ENCODE measurements around the gene ZBTB12. TPM values are rescaled to one million over a fixed set of nuclear protein-coding genes. Genes with fewer than 3 reads are reported as not detected.

Gene ZBTB12
- polyA plus RNA-seq, 1 donor (not counting 4 experiments of a cell fraction or from before 2014, with no cell fraction given), result 0.64 TPM

DNA sequence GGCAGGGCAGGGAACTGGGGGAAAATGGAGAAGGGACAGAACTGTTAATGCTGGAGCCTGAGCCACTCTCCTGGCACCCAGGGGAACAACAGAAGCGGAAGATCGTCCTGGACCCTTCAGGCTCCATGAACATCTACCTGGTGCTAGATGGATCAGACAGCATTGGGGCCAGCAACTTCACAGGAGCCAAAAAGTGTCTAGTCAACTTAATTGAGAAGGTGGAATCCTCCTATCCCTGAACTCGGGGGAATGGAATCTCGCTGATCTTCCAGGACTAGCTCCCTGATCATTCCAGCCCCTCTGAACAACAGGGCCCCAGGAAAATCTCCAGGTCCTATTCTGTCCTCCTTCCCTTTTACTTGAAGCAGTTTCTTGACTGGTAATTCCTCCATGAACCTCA, 46.0 kb upstream of the ZBTB12 start:
- H3K4me2 ChIP-seq (ENCODE audit: control insufficient read depth, extremely low read depth, insufficient read depth, low read depth, low read length), result no peak overlapping the region
- TF ChIP-seq, protein P1, sequence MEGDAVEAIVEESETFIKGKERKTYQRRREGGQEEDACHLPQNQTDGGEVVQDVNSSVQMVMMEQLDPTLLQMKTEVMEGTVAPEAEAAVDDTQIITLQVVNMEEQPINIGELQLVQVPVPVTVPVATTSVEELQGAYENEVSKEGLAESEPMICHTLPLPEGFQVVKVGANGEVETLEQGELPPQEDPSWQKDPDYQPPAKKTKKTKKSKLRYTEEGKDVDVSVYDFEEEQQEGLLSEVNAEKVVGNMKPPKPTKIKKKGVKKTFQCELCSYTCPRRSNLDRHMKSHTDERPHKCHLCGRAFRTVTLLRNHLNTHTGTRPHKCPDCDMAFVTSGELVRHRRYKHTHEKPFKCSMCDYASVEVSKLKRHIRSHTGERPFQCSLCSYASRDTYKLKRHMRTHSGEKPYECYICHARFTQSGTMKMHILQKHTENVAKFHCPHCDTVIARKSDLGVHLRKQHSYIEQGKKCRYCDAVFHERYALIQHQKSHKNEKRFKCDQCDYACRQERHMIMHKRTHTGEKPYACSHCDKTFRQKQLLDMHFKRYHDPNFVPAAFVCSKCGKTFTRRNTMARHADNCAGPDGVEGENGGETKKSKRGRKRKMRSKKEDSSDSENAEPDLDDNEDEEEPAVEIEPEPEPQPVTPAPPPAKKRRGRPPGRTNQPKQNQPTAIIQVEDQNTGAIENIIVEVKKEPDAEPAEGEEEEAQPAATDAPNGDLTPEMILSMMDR (optimal IDR thresholded peaks at IDR 0.05 in 1 of 3, IDR thresholded peaks at IDR 0.05 in 1 of 3, conservative IDR thresholded peaks at IDR 0.05 in 1 of 3; ENCODE audit: extremely low read depth in 1 of 3, insufficient read depth in 2 of 3, low read length in 3 of 3), result no peak
- no peak for TF ChIP-seq EZH2 (IDR thresholded peaks at IDR 0.05; ENCODE audit: low read length)
- no peak for DNase-seq (ENCODE audit: low read depth, low spot score)

DNA sequence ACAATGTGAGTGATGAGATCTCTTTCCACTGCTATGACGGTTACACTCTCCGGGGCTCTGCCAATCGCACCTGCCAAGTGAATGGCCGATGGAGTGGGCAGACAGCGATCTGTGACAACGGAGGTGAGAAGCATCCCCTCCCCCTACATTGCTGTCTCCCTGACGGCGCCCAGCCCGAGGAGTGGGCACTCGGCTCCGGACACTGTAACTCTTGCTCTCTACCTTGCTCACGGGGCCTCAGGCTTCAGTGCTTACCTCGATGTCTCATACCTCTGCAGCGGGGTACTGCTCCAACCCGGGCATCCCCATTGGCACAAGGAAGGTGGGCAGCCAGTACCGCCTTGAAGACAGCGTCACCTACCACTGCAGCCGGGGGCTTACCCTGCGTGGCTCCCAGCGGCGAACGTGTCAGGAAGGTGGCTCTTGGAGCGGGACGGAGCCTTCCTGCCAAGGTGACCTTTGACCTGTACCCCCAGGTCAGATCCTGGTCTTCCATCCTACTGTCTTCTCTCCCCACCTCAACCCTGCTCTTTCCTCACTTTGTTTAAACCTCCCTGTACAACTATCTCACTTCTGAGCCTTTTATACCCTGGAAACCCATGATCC, 45.3 kb upstream of the ZBTB12 start:
- TF ChIP-seq, protein P1 (optimal IDR thresholded peaks at IDR 0.05 in 1 of 3, IDR thresholded peaks at IDR 0.05 in 1 of 3, conservative IDR thresholded peaks at IDR 0.05 in 1 of 3; ENCODE audit: extremely low read depth in 1 of 3, insufficient read depth in 2 of 3, low read length in 3 of 3), result no peak
- no peak for TF ChIP-seq EZH2 (IDR thresholded peaks at IDR 0.05; ENCODE audit: low read length)
- no peaks in the 10 kb centered on the region for H4K20me1 ChIP-seq (ENCODE audit: control insufficient read depth, extremely low read depth, insufficient read depth, low read length)
- peaks cover 8% of the 10 kb centered on the region for H3K27me3 ChIP-seq (ENCODE audit: control insufficient read depth, extremely low read depth, insufficient read depth, low read length)
- H3K9me3 ChIP-seq (ENCODE audit: control insufficient read depth, low read depth, low read length), result no peaks in the 10 kb centered on the region
- DNase-seq (ENCODE audit: low read depth, low spot score), result no peak
- no peak overlapping the region for H3K27ac ChIP-seq (ENCODE audit: control insufficient read depth, insufficient read depth, low read length)
- H3K4me3 ChIP-seq (ENCODE audit: control insufficient read depth in 2 of 3, extremely low read depth in 1 of 3, insufficient read depth in 2 of 3, low read depth in 1 of 3, low read length in 3 of 3), result no peak overlapping the region
- dilution Hi-C loops (cut with MboI; ENCODE audit: extremely low pct_ligation_motif_present, low sequenced_read_pairs), result no loop called here
- H3K36me3 ChIP-seq (ENCODE audit: control insufficient read depth in 2 of 2, extremely low read depth in 1 of 2, insufficient read depth in 2 of 2, low read length in 2 of 2), result peaks cover 8 to 9% of the 10 kb centered on the region in 2 experiments
- FAIRE-seq, result no peak
- H3K9me1 ChIP-seq (ENCODE audit: control insufficient read depth, extremely low read depth, insufficient read depth, low read length), result no peaks in the 10 kb centered on the region
- H3K4me1 ChIP-seq (ENCODE audit: control insufficient read depth, extremely low read depth, insufficient read depth, low read length), result peaks cover 21% of the 10 kb centered on the region
- H3K79me2 ChIP-seq (ENCODE audit: control insufficient read depth, insufficient read depth, low read length), result no peaks in the 10 kb centered on the region
- H3K4me2 ChIP-seq (ENCODE audit: control insufficient read depth, extremely low read depth, insufficient read depth, low read depth, low read length), result no peak overlapping the region
- no peak overlapping the region for H3K9ac ChIP-seq (ENCODE audit: control insufficient read depth, extremely low read depth, insufficient read depth, low read length)
- no peak overlapping the region for H2AFZ ChIP-seq (ENCODE audit: control insufficient read depth, low read length)

More for the DNA sequence above, 46.0 kb upstream of the ZBTB12 start:
- H2AFZ ChIP-seq (ENCODE audit: control insufficient read depth, low read length), result no peak overlapping the region
- H3K4me3 ChIP-seq (ENCODE audit: control insufficient read depth in 2 of 3, extremely low read depth in 1 of 3, insufficient read depth in 2 of 3, low read depth in 1 of 3, low read length in 3 of 3), result no peak overlapping the region
- peaks cover 8 to 16% of the 10 kb centered on the region in 2 experiments for H3K36me3 ChIP-seq (ENCODE audit: control insufficient read depth in 2 of 2, extremely low read depth in 1 of 2, insufficient read depth in 2 of 2, low read length in 2 of 2)
- dilution Hi-C loops (cut with MboI; ENCODE audit: extremely low pct_ligation_motif_present, low sequenced_read_pairs), result no loop called here
- no peak overlapping the region for H3K9ac ChIP-seq (ENCODE audit: control insufficient read depth, extremely low read depth, insufficient read depth, low read length)
- no peak for FAIRE-seq
- no peaks in the 10 kb centered on the region for H3K9me1 ChIP-seq (ENCODE audit: control insufficient read depth, extremely low read depth, insufficient read depth, low read length)
- H3K27me3 ChIP-seq (ENCODE audit: control insufficient read depth, extremely low read depth, insufficient read depth, low read length), result peaks cover 5% of the 10 kb centered on the region
- H3K4me1 ChIP-seq (ENCODE audit: control insufficient read depth, extremely low read depth, insufficient read depth, low read length), result peaks cover 21% of the 10 kb centered on the region
- H3K27ac ChIP-seq (ENCODE audit: control insufficient read depth, insufficient read depth, low read length), result no peak overlapping the region
- no peaks in the 10 kb centered on the region for H3K9me3 ChIP-seq (ENCODE audit: control insufficient read depth, low read depth, low read length)
- no peaks in the 10 kb centered on the region for H3K79me2 ChIP-seq (ENCODE audit: control insufficient read depth, insufficient read depth, low read length)
- no peaks in the 10 kb centered on the region for H4K20me1 ChIP-seq (ENCODE audit: control insufficient read depth, extremely low read depth, insufficient read depth, low read length)

Data from keratinocyte (primary cell).